Transverse colon (tissue), 4 donors: Measurements from ENCODE around the gene HNF1B.

Experiments
- CTCF ChIP-seq, 5 experiments: fragments of 200-600 bp in 3 of 5; fragments of 450-650 bp in 2 of 5; sonication (generic) in 3 of 5; IDR thresholded peaks; 1 replicate in 2 of 5; 2 replicates in 3 of 5; pipeline ENCODE4 v1.5.1; 2016 to 2017; ENCODE audit warnings: antibody characterized with exemption in 5 of 5, inconsistent platforms in 3 of 5, mild to moderate bottlenecking in 2 of 5, moderate library complexity in 1 of 5
- POLR2A ChIP-seq: fragments of 450-650 bp; IDR thresholded peaks from one replicate; pipeline ENCODE4 v1.6.1; 2016; ENCODE audit warnings: antibody characterized with exemption, mild to moderate bottlenecking, moderate library complexity
- POLR2AphosphoS5 ChIP-seq, 3 donors: sonication (generic); formaldehyde crosslinking; IDR thresholded peaks; one replicate each; pipeline ENCODE4 v1.6.1; 2016; ENCODE audit warnings: antibody characterized with exemption in 3 of 3

- no peak for TF ChIP-seq CTCF (IDR thresholded peaks at IDR 0.05)
- TF ChIP-seq POLR2AphosphoS5 (IDR thresholded peaks at IDR 0.05) = peak; percentile 44 to 80 (median 78)
- peak; percentile 88 for TF ChIP-seq POLR2A
Observed at GRCh38 chr17:37744961-37745800, at the start of gene HNF1B.
